RKO (cell line): Measurements from ENCODE around the gene DLGAP4.

ENCODE experiments used
- DNase-seq: peaks from one replicate; pipeline ENCODE4 v3.0.0-alpha.2; 2016; ENCODE audit warnings: low spot score

Gene DLGAP4

DNA sequence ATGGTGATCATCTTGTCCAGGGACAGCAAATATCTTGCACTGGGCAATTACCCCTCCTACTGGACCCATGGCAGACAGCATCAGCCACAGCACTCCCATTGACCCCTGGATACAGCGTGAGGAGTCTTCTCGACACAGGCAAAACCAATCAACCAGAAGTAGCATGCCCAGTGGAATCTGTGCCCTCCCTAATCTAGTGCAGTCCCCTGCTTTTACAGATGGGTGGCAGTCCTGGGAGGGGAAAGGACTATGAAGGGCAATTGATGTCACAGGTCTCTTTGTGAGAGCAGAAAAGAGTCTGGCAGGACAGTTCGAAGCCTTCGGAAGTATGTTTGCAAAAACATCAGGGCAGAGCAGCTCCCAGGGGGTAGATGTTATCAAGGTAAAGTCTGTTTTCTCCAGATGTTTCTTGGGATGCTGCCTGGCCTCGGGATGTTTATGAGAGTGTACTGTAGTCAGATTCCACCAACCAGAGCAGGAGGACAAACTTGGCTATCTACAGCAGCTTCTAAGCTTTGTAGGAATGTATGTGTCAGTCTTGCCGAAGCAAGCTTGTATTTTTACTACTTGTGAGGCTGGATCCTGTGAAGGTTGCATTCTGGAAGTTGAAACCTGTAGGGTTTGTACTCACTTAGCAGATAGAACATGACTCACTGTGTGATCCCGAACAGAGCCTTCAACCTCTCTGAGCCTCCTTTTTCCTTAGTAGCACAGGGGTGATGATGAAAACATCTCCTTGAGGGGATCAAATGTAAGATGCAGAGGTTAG is 172.2 kb downstream of the DLGAP4 start:
- DNase-seq = no peak

DNA sequence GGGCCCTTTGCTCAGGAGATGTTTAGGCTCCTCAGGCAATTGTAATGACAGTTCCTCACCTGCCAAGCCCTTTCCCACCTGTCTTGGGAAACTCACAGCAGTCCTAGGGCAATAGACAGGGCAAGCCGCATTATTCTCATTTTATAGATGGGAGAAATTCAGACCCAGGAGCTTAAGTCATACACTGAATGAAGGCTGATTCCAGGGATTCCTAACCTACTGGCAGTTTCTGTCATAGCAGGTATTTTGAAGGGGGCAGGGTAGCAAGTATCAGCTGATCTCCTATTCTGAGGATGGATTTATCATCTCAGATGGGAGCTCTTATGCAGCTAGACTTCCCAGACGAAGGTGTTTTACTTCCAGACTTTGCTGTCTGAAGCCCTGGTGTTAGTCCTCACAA is 173.8 kb downstream of the DLGAP4 start:
- DNase-seq = no peak

DNA sequence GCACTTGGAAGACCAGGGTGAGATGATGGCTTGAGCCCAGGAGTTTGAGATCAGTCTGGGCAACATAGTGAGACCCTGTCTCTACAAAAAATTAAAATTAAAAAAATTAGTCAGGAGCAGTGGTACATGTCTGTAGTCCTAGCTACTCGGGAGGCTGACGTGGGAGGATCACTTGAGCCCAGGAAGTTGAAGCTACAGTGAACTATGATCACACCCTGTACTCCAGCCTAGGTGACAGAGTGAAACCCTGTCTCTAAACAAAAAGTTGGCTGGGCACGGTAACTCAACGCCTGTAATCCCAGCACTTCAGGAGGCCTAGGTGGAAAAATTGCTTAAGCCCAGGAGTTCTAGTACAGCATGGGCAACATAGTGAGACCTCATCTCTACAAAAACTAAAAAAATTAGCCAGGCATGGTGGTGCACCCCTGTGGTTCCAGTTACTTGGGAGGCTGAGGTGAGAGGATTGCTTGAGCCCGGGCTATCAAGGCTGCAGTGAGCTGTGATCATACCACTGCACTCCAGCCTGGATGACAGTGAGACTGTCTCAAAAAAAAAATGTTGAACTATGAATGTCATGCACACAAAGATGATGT is 174.4 kb downstream of the DLGAP4 start:
- DNase-seq = no peak

DNA sequence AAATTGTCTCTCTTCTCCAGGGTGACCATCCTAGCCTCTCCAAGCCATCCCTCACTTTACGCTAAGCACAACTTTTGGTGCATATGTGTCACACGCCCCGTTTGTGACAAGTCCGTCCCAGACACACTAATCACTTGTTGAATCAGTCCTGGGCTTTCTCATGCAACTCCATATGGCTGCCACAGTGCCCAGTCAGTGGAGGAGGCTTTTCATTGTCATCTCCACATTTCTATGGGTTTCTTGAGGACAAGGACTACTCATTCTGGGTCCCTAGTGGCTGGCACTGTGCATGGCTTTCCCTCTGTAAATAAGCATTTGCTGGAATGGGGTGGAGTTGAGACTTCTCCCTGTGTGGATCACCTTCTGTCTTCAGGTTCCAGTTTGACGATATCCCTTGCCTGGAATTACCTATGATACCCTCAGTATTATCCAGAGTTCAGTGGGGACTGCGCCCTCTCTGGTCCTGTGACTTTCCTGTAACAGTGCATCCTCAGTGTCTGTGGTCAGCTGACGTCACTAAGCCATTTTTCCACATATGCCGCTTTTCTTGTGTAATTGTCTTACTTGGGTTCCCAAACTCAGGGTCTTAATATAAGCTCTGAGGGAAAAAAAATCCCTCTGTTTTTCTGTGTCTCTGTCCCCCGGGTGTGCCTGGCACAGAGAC is 175.4 kb downstream of the DLGAP4 start:
- DNase-seq = no peak

DNA sequence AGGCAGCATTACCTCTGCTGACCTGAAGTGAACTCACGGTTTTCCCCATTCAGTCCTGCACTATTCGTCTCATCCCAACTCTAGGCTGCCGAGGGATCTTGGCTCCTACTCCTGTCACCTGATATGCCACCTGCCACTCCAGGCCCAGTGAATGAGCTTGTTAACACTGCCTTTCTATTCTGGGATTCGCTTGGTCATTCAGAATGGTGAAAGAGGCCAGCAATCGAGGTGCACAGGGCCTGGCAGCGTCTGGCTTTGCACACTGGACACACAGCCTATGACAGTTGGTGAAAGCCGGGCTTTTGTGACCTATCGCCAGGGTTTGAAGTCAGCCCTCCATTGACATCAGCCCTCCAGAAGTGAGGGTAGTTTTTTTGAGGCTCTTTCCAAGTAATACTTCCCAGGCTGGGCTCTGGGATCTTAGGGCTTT is 175.9 kb downstream of the DLGAP4 start:
- DNase-seq = no peak

DNA sequence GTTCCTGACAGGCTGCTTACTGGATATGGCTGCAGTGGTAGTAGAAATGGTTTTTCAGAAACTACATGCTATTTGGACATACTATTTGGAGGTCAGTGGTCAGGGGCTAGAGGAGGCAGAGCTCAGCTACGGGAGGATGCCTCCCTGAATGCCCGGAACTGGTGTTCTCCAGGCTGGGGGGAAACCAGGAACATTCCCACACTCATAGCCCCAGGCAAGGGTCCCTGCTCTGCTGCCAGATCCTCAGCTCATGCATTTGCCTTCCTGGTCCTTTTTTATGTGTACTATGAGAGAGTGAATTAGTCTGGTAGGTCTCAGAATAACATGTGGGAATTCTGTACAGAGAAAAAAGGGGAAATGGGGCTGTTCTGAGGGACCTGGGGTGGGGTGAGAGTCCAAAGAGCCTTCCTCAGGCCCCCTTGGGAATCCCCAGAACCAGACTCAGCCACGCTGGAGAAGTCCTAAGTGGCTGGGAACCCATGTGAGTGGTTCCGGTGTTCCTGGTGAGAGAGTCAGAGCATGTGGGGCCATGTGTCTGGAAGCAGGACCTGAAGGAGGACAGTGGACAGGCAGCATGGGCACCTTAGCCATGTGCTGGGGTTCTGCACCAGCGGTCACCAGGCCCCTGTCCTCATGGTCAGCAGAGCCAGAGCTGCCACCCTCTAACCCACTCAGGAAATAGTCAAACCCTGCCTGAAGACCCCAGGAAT is 177.2 kb downstream of the DLGAP4 start:
- no peak for DNase-seq

DNA sequence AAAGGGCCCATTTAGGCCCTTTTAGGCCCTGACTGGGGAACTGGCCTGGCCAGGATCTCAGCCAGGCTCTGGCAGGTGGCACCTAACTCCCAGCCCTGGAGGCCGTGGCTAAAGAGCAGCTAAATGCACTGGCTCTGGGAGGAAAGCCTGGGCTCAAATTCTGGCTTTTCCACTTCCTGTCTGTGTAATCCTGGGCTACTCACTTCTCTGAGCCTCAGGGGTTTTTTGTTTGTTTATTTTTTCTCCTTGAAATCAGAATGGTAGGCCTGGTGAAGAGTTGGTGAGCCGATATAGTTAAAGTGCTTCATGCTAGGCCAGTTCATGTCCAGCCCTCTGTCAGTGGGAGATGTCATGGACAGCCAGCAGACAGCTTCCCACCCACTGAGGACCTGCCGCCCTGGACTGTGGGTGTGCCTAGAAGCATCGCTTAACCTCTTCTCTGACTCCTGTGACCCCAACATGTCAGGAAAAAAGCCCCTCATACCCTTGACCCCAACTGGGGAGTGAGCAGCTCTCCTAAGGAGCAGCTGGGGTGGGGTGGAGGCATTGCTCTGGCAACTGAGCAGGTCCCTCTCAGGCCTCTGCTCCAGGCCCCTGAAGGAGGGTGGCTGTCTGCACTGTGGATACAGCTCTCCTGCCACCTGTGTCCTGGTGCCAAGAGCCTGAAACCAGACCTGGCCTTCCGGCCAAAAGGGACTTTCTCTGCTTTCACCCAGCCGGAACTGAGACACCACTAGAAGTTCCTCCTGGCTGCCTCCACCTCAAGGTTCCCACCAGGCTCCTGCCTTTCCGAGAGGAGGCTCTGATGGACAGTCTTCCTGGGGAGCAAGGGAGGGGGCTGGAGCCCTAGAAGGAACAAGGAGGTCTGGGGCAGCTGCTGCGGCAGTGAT is 178.0 kb downstream of the DLGAP4 start:
- no peak for DNase-seq

DNA sequence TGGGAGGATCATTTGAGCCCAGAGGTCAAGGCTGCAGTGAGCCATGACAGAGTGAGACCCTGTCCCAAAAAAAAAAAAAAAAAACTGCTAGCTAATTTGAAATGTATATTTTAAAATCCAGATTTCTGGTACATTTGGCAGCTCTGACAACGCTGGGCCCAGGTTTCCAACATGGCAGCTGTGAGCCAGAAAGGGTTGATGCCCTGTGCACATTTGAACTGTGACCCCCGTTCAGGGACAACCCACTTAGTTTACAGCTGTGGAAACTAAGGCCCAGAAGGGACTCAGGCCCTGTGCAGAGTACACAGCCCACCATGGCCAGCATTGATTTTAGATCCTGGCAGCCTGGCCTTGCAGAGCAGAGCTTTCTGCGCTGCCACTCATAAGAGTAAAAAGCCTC is 179.1 kb downstream of the DLGAP4 start:
- DNase-seq = no peak

DNA sequence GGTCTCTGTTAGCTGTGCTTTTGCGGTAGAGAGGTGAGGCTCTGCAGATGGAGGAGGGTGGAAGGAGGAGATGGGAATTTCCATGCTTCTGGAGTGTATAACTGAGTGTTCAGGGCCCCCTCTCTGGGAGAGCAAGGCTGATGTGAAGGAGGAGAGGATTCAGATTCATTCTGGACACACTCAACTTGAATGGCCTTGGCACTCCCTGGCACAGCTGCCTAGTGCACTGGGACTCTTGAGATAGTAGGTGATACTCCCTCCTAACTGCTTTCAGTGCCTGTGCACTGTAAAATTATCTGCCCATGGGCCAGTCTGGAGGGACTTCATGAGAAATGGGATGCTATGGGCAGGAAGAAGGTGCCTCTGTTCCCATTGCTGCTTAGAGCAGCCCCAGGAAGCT is 180.9 kb downstream of the DLGAP4 start:
- DNase-seq = no peak

DNA sequence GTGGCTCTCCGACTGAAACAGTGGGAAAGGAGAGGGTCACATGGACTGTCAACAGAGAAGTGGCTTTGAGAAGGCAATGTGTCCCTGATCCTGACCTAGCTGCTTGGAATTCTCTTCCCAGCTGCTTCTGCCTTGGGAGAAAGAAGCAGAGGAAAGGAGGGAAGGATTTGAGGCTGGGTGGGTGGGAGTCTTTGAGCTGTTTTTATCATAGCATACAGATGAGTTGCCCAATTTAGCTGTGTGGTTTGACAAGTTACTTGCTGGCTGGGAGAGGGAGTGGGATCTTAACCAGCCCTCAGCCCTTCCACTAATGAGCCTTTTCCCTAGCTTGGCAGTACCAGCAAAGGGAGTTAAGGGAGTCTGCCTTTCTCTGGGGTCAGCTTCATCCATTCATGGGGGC is 184.1 kb downstream of the DLGAP4 start:
- no peak for DNase-seq

DNA sequence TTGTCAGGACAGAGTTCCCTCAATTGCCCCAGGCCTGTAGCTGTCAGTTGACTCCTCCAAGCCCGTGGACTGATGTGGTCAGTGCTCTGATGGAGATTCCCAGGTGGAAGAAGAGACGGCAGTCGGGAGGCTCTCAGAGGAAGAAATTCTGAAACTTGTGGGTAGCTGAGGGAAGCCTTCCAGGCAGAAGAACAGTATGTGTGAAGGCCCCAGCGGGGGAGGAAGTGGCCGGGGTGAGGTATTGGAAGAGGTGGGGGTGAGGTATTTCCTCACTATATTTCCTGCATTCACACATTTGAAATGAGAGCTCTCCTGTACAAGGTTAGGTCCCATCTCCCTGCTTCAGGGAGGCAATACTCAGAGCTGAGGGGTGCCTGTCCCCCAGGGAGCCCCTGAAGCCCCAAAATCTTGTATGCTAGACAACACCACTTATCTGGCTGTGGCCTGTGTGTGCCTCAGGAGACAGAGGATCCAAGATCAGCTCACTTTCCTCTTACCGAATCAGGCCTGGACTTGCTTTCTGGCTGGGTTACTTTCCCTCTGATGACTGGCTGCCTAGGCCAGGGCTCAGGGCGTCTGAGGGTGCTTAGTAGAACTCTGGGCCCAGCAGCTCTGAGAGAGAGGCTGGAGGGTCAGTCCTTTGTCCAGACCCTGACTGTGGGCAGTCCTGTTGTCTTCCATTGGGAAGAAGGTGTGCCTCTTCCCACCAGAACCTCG is 185.9 kb downstream of the DLGAP4 start:
- DNase-seq = no peak

DNA sequence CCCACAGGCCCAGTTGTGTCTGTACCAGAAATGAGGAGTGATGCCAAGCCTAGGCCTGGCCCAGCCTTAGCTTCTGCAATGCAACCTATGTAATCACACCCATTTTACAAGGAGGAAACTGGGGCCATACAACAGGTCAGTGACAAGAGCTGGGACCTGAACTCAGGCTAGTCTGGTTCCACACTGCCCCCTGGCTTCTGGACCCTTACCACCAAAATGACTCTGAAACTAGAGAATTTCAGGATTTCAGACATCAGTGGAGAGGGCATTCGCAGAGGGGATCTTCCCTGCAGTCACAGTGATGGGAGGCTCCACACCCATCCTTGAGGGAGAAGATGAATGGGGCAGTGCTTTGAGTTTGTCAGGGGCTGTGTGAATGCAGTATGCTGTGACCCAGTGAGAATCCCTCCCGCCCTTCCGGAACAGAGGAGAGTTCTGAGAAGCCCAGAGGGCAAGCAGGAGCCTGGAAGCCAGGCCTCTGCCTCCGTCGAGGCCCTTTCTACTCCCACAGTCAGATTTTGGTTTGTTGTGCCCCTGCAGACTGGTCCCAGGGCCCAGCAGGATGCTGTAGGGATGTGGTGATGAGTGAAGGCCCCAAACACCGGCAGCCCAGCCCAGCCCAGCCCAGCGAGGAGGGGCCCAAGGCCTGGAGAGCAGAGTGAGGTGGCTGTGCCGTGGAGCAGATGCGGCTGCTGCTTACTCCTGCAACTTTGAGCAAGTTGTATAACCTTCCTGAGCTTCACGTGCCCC is 187.1 kb downstream of the DLGAP4 start:
- DNase-seq = no peak

DNA sequence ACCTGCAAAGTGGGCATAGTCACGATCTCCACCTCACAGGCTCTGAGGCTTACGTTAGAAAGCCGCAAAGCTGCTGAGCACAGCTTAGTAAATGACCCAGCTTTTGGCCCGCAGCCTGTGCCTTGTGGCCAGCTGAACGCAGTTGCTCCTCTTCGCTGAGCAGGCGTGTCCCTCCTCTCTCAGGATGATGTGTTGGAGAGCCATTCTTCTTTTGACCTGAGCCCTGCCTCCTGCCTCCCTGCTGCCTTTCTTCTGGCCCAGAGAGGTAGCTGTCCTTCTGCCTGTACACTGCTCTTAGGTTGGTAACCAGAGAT is 187.6 kb downstream of the DLGAP4 start:
- no peak for DNase-seq

DNA sequence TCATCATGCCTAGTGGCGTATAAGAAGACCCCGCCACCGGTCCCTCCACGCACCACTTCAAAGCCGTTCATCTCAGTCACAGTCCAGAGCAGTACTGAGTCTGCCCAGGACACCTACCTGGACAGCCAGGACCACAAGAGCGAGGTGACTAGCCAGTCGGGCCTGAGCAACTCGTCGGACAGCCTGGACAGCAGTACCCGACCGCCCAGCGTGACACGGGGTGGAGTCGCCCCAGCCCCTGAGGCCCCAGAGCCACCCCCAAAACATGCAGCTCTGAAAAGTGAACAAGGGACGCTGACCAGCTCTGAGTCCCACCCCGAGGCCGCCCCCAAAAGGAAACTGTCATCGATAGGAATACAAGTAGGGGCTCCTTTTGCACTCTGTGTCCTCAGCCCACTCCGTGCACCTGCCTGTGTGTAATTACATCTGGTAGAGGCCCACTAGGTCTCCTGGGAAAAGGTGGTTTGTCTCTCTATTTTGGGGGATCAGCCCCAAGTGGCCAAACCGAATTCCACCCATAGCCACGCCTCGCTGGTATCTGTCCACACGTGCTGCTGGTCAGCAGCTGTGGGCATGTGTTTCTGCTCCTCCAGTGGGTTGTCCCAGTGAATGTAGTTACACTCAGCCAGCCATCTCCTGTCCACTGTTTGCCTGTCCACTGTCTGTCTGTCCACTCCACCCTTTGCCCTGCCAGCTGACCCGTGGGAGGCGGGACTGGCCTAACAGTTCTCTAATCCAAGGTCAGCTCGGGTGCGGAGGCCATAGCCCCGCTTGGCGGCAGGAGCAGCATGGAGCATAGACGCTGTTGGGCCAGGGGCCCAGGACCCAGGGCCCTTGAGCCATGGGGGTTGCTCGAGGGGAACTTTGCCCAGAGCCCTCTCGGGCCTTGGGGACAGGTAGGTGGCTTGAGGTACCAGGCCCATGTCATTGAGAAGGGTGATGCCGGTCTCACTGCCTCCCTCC is 190.8 kb downstream of the DLGAP4 start:
- DNase-seq = no peak

DNA sequence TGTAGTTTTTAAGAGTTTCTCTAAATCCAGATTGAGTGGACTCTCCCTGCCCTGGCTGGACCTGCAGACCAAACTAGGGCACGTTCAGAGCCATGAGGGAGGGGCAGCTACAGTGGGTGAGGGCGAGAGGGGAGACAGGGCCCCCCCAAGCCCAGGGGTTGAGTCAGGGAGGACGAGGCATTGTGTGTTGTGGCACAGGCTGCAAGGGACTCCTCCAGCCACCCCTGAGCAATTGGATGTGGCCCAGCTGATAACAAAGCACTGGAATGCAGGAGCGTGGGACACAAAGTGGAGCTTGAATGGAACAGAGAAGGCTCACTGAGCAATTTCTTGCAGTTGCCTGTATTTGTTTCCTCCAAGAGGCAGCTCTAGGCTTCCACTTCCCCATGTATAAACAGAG is 191.7 kb downstream of the DLGAP4 start:
- no peak for DNase-seq

DNA sequence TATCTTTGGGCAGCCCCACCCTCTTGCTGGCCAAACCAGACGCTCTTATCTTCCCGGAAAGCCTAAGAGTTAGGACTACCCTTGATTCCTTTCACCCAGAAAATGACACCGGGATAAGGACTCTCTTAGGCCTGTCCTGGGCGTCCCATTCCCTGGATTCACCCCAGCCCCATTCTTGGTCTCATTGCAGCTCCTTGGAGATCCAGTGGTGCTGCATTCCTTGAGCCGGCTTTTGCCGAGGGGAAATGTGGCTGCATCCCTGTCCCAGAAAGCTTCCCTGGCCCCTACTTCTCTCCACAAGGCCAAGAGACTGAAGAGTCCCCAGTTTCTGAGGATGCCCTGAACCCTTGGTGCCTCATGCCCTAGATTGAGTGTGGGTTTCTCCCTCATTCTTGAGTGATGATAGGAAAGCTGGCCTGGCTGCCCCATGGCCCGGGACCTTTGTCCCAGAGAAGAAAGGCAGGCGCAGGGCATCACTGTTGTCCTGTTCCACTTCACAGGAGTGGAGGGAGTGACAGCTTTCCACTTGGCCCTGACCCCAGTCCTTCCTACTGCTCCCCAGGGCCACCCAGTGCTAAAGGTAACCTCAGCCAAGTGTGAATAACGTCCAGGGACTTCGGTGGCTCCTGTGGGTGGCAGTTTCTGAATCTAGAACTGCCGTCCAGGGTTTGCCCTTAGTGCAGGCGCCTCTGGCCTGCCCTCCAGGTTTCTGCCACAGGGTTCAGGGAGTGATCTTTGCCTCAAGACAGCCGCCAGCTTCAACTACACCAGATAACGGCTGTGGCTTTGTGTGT is 192.4 kb downstream of the DLGAP4 start:
- DNase-seq = no peak

DNA sequence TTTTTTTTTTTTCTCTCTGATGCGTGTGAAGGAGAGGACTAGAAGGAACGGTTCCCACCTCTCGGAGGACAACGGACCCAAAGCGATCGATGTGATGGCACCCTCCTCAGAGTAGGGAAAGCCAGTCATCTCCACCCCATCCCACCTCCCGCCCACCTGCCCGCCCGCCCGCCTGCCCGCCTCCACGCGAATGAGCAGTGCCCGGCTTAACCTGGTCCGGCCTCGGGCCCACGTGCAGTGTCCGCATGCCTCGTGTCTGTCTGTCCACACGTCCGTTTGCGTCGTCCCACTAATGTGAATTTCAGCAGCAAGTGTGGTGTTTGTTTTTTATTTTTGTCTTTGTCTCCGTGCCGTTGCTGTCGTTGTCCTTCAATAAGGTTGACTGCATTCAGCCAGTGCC is 193.1 kb downstream of the DLGAP4 start:
- no peak for DNase-seq

DNA sequence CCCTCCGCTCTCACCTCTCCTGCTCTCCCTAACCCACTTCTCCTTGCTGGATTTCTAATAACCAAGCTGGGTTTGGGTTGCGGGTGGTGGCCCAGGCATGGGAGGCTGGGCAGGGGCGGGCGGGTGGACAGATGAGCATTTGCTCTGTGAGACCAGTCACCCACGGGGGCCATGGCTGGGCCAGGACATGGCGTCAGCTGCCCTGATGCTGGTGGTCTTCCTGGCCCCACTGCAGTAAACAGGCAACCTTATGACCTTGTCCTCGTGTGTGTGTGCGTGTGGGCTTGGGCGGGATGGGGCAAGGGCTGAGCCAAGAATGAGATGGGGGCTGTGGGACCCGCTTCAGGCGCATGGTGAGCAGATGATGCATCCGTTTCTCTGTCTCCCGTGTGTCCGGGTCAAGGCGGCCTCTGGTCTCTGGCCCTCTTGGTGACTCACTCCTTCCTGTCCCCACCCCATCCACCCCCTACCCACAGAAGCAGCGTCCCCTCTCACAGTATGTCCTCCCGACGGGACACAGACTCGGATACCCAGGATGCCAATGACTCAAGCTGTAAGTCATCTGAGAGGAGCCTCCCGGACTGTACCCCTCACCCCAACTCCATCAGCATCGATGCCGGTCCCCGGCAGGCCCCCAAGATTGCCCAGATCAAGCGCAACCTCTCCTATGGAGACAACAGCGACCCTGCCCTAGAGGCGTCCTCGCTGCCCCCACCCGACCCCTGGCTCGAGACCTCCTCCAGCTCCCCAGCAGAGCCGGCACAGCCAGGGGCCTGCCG is 193.8 kb downstream of the DLGAP4 start:
- DNase-seq = no peak
